ENCODE measurements around the gene POGZ.

DNA sequence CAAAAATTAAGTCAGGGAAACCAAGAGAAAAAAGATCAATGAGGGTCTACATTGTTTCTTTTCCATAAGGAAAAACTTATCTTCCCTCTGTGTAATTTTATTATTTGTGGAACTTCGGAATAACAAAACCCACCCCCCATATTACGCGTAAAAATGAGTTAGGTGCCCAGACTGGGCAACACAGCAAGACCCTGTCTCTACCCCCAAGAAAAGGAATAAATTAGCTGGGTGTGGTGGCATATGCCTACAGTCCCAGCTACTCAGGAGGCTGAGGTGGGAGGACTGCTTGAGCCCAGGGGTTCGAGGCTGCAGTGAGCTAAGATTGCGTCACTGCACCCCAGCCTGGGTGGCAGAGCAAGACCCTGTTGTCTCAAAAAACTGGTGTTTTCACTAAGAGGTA lies 39.5 kb downstream of the POGZ start:
- TF ChIP-seq, protein P1, sequence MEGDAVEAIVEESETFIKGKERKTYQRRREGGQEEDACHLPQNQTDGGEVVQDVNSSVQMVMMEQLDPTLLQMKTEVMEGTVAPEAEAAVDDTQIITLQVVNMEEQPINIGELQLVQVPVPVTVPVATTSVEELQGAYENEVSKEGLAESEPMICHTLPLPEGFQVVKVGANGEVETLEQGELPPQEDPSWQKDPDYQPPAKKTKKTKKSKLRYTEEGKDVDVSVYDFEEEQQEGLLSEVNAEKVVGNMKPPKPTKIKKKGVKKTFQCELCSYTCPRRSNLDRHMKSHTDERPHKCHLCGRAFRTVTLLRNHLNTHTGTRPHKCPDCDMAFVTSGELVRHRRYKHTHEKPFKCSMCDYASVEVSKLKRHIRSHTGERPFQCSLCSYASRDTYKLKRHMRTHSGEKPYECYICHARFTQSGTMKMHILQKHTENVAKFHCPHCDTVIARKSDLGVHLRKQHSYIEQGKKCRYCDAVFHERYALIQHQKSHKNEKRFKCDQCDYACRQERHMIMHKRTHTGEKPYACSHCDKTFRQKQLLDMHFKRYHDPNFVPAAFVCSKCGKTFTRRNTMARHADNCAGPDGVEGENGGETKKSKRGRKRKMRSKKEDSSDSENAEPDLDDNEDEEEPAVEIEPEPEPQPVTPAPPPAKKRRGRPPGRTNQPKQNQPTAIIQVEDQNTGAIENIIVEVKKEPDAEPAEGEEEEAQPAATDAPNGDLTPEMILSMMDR (conservative IDR thresholded peaks at IDR 0.05; ENCODE audit: low read length) = no peak
- TF ChIP-seq EZH2phosphoT487 (IDR thresholded peaks at IDR 0.05; ENCODE audit: borderline replicate concordance) = no peak
